GM19351 (cell line): Measurements from ENCODE around the gene AHDC1.
"Not testable (repeated sequence)": the region's sequence is repeated elsewhere in the genome, so short reads cannot be mapped to it uniquely, and the experiment has no call there.

Experiments
- ATAC-seq: cut with Tn5 transposase; IDR thresholded peaks from one replicate; pipeline ENCODE4 v1.9.1; 2021; ENCODE audit warnings: mild to moderate bottlenecking, moderate library complexity; ENCODE audit not compliant: unreplicated experiment

Gene AHDC1

DNA sequence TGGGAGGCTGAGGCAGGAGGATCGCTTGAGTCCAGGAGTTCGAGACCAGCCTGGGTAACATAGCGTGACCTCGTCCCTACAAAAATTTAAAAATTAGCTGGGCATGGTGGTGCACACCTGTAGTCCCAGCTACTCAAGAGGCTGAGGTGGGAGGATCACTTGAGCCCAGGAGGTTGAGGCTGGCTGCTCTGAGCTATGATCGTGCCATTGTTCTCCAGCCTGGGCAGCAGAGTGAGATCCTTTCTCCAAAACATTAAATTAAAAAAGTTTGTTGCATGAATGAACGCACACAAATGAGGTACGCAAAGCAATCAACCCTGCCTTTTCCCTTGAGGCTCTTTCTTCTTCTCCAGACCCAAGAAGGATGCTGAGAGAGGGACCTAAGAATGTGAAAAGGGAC lies 50.1 kb downstream of the AHDC1 start:
- not testable (repeated sequence) for ATAC-seq

DNA sequence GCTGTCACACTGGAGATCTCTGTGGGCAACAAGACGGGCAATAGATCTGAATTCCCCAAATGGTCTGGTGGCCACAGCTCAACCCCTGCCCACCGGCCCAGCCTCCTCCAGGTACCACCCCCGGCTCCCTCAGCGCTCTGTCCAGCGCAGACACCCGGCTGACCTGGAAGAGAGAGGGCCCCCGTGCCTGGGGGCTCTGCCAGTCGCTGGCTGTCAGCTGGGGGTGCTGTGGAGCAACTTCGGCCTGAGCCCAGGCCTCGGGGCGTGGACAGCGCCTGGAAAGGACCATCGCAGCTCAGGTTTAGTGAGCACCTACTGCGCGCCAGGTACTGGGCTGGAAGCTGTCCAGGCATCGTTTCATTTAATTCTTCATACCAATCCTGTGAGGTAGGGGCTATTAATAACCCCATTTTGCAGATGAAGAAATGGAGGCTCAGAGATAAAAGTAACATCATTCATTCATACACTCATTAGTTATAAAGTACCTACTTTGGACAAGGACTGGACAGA lies 51.0 kb downstream of the AHDC1 start:
- ATAC-seq: no peak

DNA sequence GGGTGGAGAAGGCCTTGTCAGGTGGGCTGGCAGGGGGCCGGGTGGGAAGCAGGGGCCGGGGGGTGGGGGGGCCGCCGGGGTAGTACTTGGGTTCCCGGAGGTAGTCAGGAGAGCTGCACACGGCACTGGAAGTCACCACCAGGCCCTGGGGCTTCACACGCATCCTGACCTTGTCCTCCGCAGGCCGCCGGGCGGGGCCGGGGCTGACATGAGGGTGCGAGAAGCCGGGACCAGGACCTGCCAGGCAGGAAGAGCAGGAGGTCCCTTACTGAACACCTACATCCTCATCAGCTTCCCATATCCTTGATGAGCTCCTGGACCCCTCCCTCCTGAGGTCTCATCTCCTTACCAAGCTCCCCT lies 52.0 kb downstream of the AHDC1 start:
- ATAC-seq: no peak

- no peak for ATAC-seq
These were observed 52.6 kb downstream of the AHDC1 start for GRCh38 chr1:27551170-27551952.

GRCh38 chr1:27550510-27551169 lies 53.3 kb downstream of the AHDC1 start:
- ATAC-seq: no peak

DNA sequence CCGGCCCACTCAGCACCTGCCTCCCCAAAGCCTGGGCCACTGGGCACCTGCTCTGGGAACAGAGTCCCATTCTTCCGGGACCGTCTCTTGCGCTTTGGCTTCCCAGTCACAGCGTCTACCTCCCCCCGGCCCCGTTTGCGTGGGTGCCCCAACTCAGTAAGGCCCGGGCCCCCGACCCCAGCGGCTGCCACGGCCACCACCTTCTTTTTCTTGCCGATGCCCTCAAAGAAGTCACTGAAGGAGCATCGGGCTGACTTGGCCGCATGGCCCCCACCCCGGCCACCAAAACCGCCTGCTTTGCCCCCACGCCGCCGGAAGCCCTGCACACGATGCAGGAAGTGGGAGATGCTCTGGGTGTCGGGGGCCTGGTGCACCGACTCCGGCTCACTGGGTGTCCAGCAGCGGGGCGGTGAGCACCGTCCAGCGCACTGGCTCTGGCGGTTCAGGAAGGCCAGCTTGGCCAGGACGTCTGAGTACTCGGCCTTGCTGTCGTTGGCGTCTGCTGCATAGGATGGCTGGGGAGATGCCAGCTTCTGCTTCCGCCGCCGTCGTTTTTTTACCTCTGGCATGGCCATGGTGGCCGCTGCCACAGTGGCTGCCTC lies 54.0 kb downstream of the AHDC1 start:
- ATAC-seq: no peak

DNA sequence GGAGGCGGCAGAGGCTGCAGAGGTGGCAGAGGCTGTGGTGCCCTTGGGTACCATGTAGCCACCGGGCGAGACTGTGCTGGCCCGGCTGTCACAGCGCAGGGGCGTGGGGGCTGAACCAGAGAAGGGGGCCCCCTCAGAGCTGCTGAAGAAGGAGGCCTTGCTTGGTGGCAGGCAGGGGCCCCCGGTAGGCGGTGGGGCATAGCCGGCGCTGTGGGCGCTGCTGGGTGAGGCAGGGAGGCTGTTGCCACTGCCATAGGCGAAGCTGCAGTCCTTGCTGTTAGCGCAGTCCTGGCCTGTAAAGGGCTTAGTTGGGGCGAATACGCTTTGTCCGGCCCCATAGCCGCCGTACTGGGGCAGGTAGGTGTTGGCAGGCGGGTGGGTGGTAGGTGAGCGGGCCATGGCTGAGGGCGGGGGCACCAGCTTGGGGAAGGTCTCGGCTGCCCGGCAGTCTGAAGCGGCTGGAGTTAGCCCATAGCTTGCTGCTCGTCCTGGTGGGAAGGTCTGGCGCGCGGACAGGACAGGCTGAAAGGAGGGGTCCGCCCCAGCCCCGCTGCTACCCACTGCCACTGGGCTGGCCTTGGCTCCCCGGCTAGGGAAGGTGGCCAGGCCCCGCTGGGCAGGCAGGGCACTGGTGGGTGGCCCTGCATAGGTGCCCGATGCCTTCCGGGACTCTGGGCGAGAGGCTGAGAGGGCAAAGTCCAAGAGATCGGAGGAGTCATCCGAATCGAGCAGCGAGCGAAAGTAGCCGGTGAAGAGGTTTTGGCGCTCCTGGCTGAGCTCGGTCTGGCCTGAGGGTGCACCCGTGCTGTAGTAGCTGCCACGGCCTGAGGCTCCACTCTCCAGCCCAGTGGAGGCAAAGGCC lies 54.9 kb downstream of the AHDC1 start:
- no peak for ATAC-seq

GRCh38 chr1:27548136-27548853 lies 55.6 kb downstream of the AHDC1 start:
- no peak for ATAC-seq

DNA sequence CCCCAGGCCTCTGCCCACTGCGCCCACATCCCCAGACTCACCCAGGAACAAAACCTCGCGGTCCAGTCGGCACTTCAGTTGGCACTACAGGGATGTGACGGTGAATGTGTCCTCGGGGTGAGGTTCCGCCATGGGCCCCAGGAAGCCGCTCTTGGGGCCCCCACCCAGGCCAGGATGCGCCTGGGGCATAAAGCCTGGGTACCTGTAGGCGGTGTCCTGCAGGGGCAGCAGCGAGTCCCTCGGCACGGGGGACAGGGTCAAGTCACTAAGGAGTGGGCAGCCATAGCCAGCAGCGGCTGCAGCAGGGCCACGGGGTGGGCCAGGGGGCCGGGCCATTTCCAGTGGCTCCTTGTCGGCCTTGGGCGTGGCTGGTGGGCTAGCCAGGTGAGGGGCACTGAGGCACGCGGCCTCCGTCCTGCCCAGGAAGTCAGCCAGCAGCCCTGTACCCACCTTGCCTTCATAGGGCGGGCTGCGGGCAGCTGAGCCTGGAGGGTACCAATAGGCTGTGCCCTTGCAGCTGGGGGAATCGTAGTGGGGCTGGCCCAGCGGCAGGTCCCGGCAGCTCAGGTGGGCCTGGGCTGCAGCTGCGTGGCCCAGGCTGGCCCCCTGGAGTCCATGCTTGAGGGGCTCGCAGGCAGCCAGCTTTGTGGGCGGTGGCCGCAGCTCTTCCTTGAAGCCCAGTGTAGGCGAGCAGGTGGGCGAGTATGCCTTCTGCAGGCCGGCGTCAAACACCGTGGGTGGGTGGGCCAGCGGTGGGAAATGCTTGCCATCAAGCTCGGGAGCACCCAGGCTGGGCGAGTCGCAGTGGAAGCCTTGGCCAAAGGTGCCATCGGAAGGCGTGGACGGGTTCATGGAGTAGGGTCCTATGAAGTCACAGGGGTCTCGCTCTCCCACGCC lies 56.5 kb downstream of the AHDC1 start:
- no peak for ATAC-seq

DNA sequence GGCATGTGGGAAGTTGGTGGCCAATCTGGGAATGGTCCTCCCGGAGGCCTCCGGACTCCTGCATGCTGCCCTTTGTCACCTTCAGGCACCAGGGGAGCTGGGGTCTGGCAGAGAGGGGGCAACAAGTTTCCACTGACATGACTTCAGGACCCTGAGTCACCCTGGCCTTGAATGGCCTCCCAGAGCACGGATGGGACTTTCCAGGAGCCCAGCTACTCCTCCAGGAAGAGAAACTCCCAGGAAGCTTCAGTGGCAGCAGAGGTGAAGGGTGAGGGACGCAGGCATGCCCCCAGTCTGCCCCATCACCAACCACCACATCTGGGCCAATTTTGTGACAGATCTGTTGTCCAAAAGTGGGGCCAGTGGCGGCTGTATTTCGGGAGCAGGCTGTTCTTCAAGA lies 58.1 kb downstream of the AHDC1 start:
- no peak for ATAC-seq

DNA sequence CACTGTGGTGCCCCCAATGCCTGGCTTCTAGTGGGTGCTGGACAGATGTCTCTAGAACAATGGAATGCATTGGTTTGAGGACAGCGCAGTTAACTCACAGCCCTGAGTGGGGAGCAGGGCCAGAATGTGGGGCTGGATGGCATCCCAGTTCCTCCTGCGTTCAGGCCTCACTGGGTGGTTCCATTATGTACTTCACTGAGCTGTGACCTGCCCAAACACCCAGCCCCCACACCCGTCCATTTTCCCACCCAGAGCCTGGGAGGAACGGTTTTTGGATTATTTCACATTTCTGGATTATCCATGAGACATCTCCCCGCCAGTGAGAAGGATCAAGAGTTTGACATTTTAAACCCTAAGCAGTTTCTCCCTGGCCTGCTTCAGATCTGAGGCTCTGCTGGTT lies 58.7 kb downstream of the AHDC1 start:
- ATAC-seq: no peak

GRCh38 chr1:27544834-27545233 lies 59.1 kb downstream of the AHDC1 start:
- no peak for ATAC-seq

GRCh38 chr1:27543284-27543683 lies 60.7 kb downstream of the AHDC1 start:
- ATAC-seq: no peak

- ATAC-seq: no peak
These were observed 61.3 kb downstream of the AHDC1 start for GRCh38 chr1:27542463-27543273.

- ATAC-seq: no peak
These were observed 63.8 kb downstream of the AHDC1 start for GRCh38 chr1:27539901-27540861.

DNA sequence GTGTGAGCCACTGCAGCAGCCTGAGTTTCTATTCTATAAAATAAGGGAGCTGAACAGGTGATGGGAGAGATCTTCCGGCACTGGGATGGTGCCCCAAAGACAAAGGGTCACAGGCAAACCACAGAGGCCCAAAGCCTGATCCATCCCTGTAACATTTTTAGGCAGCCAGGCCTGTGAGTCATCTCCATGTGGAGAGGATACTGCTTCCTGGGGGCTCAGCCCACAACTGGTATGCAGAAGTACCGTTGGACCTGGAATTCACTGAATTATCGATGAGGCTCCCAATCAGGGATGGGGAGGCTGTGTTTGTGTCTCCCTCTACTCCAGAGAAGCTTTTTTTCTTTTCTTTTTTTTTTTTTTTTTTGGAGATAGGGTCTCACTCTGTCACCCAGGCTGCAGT lies 65.2 kb downstream of the AHDC1 start:
- ATAC-seq: no peak

DNA sequence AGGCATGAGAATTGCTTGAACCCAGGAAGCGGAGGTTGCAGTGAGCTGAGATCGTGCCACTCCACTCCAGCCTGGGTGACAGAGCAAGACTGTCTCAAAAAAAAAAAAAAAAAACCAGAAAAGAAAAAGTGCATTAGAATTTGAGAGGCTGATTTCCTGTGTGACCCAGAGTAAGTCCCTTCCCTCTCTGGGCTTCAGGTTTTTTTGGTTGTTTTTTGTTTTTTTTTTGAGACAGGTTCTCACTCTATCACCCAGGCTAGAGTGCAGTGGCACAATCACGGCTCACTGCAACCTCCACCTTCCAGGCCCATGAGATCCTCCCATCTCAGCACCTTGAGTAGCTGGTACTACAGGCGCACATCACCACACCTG lies 65.7 kb downstream of the AHDC1 start:
- not testable (repeated sequence) for ATAC-seq

DNA sequence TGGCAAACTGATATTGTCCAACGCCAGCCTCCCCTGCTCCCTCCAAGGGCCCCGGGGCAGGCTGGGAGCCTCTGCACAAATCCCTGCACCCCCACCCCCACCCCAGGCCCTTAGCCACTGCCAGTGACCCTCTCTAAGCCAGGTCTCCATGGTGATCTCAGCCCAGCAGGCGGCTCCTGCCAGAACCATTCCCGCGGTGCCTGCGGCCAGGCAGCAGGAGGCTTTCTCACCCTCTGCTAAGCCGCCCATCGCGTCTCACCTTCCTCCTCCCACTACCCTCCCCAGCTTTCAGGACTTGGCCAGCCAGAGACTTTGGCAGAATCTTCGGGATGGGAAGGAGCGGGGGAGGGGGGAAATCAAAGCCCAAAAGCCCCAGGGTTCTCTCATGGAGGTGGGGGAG lies 67.2 kb downstream of the AHDC1 start:
- ATAC-seq: no peak
